Activated naive CD4-positive, alpha-beta T cell treated with anti-CD3 and anti-CD28 coated beads, Interleukin-2, amount 50 U/mL, for 72 hours (primary cell): ENCODE data around the gene CBR3. TPM values are rescaled to one million over a fixed set of nuclear protein-coding genes. Genes with fewer than 3 reads are reported as not detected.

ENCODE experiments used
- ATAC-seq, 2 donors: fragments of 150-1000 bp; cut with Tn5 transposase; 2 replicates each; pipeline ENCODE4 v1.10.0; 2021; ENCODE audit warnings: mild to moderate bottlenecking in 2 of 2, moderate library complexity in 2 of 2
- DNase-seq, 2 donors: peaks; one replicate each; pipeline ENCODE4 v3.0.0; 2021 to 2022; ENCODE audit warnings: low spot score in 2 of 2
- H3K27ac Mint-ChIP-seq, 2 donors: one replicate each; pipeline ENCODE4 v1.8.0; 2022; ENCODE audit warnings: mild to moderate bottlenecking in 2 of 2, mixed read lengths in 2 of 2
- H3K36me3 Mint-ChIP-seq, 2 donors: one replicate each; pipeline ENCODE4 v1.8.0; 2022; ENCODE audit warnings: mixed read lengths in 2 of 2
- H3K9me3 Mint-ChIP-seq, 2 donors: one replicate each; pipeline ENCODE4 v1.8.0; 2022; ENCODE audit warnings: mixed read lengths in 2 of 2
- total RNA-seq, 2 donors: library from RNA; stranded (reverse); gene quantifications; one replicate each; pipeline ENCODE4 v1.2.3, GENCODE V29; 2022

Gene CBR3
- total RNA-seq, 2 donors from 2014 or later = 9.6 to 23.2 TPM

- no peak for DNase-seq
- peak overlapping the region in 1 of 2 donors; percentile 41 for H3K27ac Mint-ChIP-seq
Measured at GRCh38 chr21:36163750-36164741, 29.2 kb downstream of the CBR3 start.

GRCh38 chr21:36165356-36165755 lies 30.5 kb downstream of the CBR3 start:
- Mint-ChIP-seq H3K9me3 (no peaks in the 10 kb centered on the region), H3K36me3 (peaks cover 0 to 13% of the 10 kb centered on the region in 2 donors), H3K27ac (no peak overlapping the region)
- DNase-seq = no peak
- no peak for ATAC-seq

More at GRCh38 chr21:36163750-36164741, 29.2 kb downstream of the CBR3 start:
- no peak for ATAC-seq
- H3K9me3 Mint-ChIP-seq = no peaks in the 10 kb centered on the region
- peaks cover 0 to 3% of the 10 kb centered on the region in 2 donors for H3K36me3 Mint-ChIP-seq

DNA sequence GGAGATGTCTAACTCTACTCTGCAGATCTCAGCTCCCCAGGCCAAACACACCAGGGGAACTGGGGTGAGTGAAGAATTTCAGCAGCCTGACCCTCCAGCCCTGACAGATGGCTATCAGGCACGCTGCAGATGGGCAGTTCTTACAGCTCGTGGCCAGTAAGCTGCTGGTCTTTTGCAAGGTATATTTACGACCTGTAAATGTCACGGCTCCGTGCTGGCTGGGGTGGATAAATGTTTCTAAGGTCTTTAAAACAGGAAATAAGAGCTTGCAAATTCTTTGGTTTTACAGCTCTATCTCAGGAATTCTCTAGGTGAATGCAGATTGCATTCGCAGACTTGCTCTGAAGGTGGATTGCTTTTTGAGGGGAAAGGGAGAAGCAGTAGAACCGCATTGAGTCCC lies 31.8 kb downstream of the CBR3 start:
- ATAC-seq (no peak), DNase-seq (no peak)
- no peak overlapping the region for H3K27ac Mint-ChIP-seq
- H3K9me3 Mint-ChIP-seq = no peaks in the 10 kb centered on the region
- H3K36me3 Mint-ChIP-seq = peaks cover 7 to 13% of the 10 kb centered on the region in 2 donors

DNA sequence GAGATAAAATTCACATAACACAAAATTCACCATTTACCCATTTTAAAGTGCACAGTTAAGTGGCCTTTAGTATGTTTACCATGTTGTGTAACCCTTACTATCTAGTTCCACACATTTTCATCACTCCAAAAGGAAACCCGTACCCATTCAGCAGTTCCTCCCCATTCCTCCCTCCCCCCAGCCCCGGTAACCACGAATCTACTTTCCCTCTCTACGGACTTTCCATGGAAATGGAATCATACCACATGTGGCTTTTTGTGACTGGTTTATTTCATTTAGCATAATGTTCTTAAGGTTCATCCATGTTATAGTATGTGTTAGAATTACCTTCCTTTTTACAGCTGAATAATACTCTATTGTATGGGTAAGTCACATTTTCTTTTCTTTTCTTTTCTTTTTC lies 32.7 kb downstream of the CBR3 start:
- Mint-ChIP-seq H3K27ac (no peak overlapping the region), H3K9me3 (no peaks in the 10 kb centered on the region), H3K36me3 (peaks cover 10 to 13% of the 10 kb centered on the region in 2 donors)
- DNase-seq (no peak), ATAC-seq (no peak)

DNA sequence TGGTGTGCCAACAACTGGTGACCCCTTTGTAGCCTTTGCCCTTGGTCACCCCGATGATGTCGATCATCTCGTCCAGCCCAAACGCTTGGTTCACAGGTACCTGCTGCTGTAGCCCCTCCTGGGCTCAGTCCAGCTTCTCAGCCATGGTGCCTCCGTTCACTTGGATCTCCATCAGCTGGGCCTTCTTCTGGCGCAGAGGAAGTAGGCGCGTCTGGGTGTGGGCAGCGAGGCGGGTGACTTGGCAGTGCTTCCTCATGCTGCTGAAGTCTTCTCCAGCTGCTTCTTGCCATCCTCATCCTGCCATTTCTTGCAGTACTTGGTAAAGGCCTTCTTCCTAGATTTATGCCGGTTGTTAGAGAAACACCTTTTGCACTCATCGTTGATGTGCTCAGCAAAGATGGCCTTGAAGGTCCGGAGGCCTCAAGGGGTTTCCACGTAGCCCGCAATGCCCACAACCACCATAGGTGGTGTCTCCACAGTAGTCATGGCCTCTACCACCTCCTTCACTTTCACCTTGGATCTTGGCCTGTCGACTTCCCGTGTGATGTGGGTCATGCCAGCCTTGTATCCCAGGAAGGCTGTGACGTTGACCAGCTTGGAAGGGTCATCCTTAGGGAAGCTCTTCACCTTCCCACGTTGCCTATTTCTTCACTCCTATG lies 34.7 kb downstream of the CBR3 start:
- DNase-seq = no peak
- no peak overlapping the region for H3K27ac Mint-ChIP-seq
- H3K9me3 Mint-ChIP-seq = no peaks in the 10 kb centered on the region
- peaks cover 10 to 13% of the 10 kb centered on the region in 2 donors for H3K36me3 Mint-ChIP-seq
- no peak for ATAC-seq

- DNase-seq (no peak), ATAC-seq (no peak)
- H3K9me3 Mint-ChIP-seq = no peaks in the 10 kb centered on the region
- H3K36me3 Mint-ChIP-seq = peaks cover 10 to 13% of the 10 kb centered on the region in 2 donors
- H3K27ac Mint-ChIP-seq = no peak overlapping the region
Measured at GRCh38 chr21:36170823-36171222, 35.9 kb downstream of the CBR3 start.

DNA sequence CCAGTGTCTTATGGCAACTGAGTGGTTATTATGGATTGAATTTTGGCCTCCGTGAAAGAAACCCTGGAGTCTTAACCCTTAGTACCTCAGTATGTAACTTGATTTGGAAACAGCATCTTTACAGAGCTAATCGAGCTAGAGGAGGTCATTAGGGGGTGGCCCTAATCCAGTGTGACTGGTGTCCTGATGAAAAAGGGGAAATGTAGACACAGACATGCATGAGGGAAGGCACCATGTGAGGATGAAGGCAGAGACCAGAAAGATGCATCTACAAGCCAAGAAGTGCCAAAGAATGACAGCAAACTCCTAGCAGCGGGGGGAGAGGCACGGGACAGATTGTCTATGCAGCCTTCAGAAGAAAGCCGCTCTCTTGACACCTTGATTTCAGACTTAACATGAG lies 36.5 kb downstream of the CBR3 start:
- peaks cover 10 to 13% of the 10 kb centered on the region in 2 donors for H3K36me3 Mint-ChIP-seq
- ATAC-seq (no peak), DNase-seq (no peak)
- no peaks in the 10 kb centered on the region for H3K9me3 Mint-ChIP-seq
- H3K27ac Mint-ChIP-seq = no peak overlapping the region

DNA sequence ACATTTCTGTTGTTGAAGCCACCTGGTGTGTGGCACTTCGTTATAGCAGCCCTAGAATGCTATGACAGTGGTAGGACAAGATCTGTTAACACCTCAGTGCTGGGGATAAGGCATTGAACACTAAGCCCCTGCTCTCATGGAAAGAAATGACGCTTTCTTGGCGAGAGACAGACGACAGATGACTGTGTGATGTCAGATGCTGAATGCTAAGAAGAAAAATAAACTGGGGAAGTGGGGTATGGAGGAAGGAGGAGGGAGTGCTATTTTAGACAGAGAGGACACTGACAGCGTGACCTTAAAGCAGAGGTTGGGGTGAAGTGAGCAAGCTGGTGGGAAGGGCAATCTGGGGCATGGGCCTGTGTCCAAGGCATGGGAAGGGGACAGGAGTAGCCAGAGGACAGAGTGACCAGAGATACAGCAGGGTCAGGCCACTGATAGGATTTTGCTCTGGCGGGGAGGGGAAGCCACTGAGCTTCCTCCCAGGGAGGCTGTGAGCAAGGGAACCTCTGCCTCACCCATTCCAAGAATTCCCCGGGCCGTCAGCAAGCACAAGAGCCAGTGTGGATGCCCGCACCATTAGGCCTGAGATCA lies 37.0 kb downstream of the CBR3 start:
- peaks cover 10 to 13% of the 10 kb centered on the region in 2 donors for H3K36me3 Mint-ChIP-seq
- no peaks in the 10 kb centered on the region for H3K9me3 Mint-ChIP-seq
- DNase-seq (no peak), ATAC-seq (no peak)
- no peak overlapping the region for H3K27ac Mint-ChIP-seq

DNA sequence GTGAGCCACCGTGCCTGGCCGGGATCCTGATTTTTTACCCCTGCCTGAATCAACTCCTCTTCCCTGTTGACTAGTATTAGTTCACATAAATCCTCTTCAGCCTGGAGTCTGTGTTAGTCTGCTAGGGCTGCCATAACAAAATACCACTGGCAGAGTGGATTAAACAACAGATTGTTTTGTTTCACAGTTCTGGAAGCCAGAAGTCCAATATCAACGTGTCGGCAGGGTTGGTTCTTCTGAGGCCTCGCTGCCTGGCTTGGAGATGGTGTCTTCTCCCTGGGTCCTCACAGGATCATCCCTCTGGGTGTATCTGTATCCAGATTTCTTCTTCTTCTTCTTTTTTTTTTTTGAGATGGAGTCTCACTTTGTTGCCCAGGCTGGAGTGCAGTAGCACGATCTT lies 39.9 kb downstream of the CBR3 start:
- peak overlapping the region in 1 of 2 donors; percentile 74 for H3K27ac Mint-ChIP-seq
- DNase-seq (no peak), ATAC-seq (no peak)
- H3K36me3 Mint-ChIP-seq = peaks cover 3 to 10% of the 10 kb centered on the region in 2 donors
- H3K9me3 Mint-ChIP-seq = no peaks in the 10 kb centered on the region

GRCh38 chr21:36175771-36176565 lies 41.1 kb downstream of the CBR3 start:
- ATAC-seq = no peak
- H3K36me3 Mint-ChIP-seq = peaks cover 0 to 10% of the 10 kb centered on the region in 2 donors

GRCh38 chr21:36178349-36178748 lies 43.5 kb downstream of the CBR3 start:
- no peak for ATAC-seq

More at GRCh38 chr21:36175771-36176565, 41.1 kb downstream of the CBR3 start:
- DNase-seq = no peak
- peak overlapping the region in 1 of 2 donors; percentile 74 for H3K27ac Mint-ChIP-seq
- H3K9me3 Mint-ChIP-seq = no peaks in the 10 kb centered on the region

GRCh38 chr21:36179145-36179544 lies 44.3 kb downstream of the CBR3 start:
- Mint-ChIP-seq H3K27ac (no peak overlapping the region), H3K36me3 (no peaks in the 10 kb centered on the region), H3K9me3 (no peaks in the 10 kb centered on the region)
- no peak for ATAC-seq
- DNase-seq = no peak

More at GRCh38 chr21:36178349-36178748, 43.5 kb downstream of the CBR3 start:
- DNase-seq = no peak
- Mint-ChIP-seq H3K36me3 (no peaks in the 10 kb centered on the region), H3K27ac (no peak overlapping the region), H3K9me3 (no peaks in the 10 kb centered on the region)

DNA sequence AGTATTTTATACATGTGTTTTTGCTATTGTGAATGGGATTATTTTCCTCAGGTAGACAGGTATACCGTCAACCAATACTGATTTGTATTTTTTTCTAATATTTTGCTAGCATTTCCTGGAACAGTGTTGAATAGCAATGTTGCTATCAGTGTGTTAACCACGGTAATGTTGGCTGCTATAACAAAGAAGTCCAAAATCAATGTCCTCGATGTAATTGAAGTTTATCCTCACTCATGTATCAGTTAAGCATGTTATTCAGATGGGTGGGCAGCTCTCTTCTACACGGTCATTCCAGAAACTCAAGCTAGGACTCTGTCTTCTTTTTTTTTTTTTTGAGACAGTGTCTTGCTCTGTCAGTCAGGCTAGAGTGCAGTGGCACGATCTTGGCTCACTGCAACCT lies 46.1 kb downstream of the CBR3 start:
- DNase-seq (no peak), ATAC-seq (no peak)
- Mint-ChIP-seq H3K9me3 (no peaks in the 10 kb centered on the region), H3K36me3 (no peaks in the 10 kb centered on the region), H3K27ac (no peak overlapping the region)

DNA sequence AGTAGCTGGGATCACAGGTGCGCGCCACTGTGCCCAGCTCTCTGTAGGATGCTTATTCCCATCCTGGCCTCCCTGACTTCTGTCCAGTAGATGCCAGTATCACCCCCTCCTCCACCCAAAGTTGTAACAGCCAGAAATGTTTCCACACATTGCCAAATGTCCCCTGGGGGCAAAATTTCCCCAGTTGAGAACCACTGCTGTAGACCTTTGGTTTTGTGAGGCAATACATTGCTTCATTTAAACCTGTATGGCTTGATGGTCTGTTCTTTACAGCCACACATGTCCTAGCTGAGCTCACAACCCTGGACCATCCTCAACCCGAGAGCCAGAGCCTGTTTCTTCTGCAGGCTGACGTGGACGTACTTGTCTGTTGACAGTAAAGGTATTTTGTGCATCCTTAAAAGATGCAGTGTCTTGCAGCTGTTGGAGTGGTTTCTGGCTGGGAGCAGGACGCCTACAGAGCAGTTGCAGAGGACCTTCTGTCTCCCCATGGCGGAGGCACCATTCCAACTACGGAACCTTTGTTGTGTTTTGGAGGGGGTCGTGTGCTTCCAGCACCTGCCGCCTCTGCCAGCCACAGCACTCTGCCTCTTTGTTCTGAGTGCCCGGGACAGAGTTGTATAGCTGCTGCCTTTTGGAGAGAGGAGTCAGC lies 48.4 kb downstream of the CBR3 start:
- ATAC-seq (no peak), DNase-seq (no peak)
- Mint-ChIP-seq H3K9me3 (no peaks in the 10 kb centered on the region), H3K27ac (no peak overlapping the region), H3K36me3 (no peaks in the 10 kb centered on the region)

- no peak for DNase-seq
- Mint-ChIP-seq H3K36me3 (no peaks in the 10 kb centered on the region), H3K27ac (no peak overlapping the region)
Measured at GRCh38 chr21:36184545-36184944, 49.7 kb downstream of the CBR3 start.

GRCh38 chr21:36185523-36185922 lies 50.6 kb downstream of the CBR3 start:
- Mint-ChIP-seq H3K27ac (no peak overlapping the region), H3K9me3 (no peaks in the 10 kb centered on the region), H3K36me3 (no peaks in the 10 kb centered on the region)
- DNase-seq (no peak), ATAC-seq (no peak)

More at GRCh38 chr21:36184545-36184944, 49.7 kb downstream of the CBR3 start:
- ATAC-seq = no peak
- no peaks in the 10 kb centered on the region for H3K9me3 Mint-ChIP-seq
